Adrenal gland (tissue), 12 donors: Measurements from ENCODE around the gene TP53TG5. TPM values are rescaled to one million over a fixed set of nuclear protein-coding genes. Genes with fewer than 3 reads are reported as not detected.

ENCODE experiments used
- DNase-seq, 7 donors: peaks; one replicate each; pipeline ENCODE4 v3.0.0-alpha.2; 2019 to 2020
- H3K27ac ChIP-seq, 5 donors: fragments of 200-600 bp; sonication (generic) in 4 of 5; 1 replicate in 3 of 5; 2 replicates in 2 of 5; pipeline versions ENCODE4 v1.5.1 to v1.8.0; 2016 to 2020; ENCODE audit warnings: mild to moderate bottlenecking in 1 of 5
- H3K27me3 ChIP-seq: fragments of 200-600 bp; 2 replicates; pipeline ENCODE4 v1.8.0; 2021
- H3K36me3 ChIP-seq, 2 donors: fragments of 200-600 bp; replicated peaks in 1 of 2; 1 replicate in 1 of 2; 2 replicates in 1 of 2; pipeline versions ENCODE4 v1.5.1 to v1.8.0; 2018 to 2022
- H3K4me1 ChIP-seq, 2 donors: fragments of 200-600 bp; replicated peaks in 1 of 2; 1 replicate in 1 of 2; 2 replicates in 1 of 2; pipeline versions ENCODE4 v1.5.1 to v1.8.0; 2018 to 2021
- H3K4me3 ChIP-seq, 4 donors: fragments of 200-600 bp; sonication (generic) in 3 of 4; one replicate each; pipeline ENCODE4 v1.5.1; 2016 to 2018
- H3K9me3 ChIP-seq, 3 donors: fragments of 200-600 bp; sonication (generic) in 1 of 3; replicated peaks in 1 of 3; 1 replicate in 2 of 3; 2 replicates in 1 of 3; pipeline versions ENCODE4 v1.5.1 to v1.8.0; 2016 to 2021
- POLR2A ChIP-seq, 2 donors: fragments of 450-650 bp; IDR thresholded peaks; one replicate each; pipeline ENCODE4 v1.6.1; 2017; ENCODE audit warnings: antibody characterized with exemption in 2 of 2, mild to moderate bottlenecking in 2 of 2, moderate library complexity in 1 of 2
- WGBS, 4 donors: extraction: QIAGEN DNeasy Blood & Tissue Kit in 2 of 4; methylation state at CpG; one replicate each; pipeline versions ENCODE4 v1.1.5 to v1.1.7; 2013 to 2017; 5-methylcytosine and 5-hydroxymethylcytosine counted together
- intact Hi-C, 2 donors: fragments of 100-400 bp; cut with DNase I; formaldehyde crosslinking; loops; one replicate each; pipeline versions ENCODE4 v1.14.1 to v1.15.0; 2022 to 2023
- polyA plus RNA-seq, 3 donors: library from polyadenylated mRNA; stranded (reverse); fragments of 200-250 nt in 2 of 3; fragments of 350-450 nt in 1 of 3; fragmentation: Illumina TruSeq in 1 of 3; extraction: RNeasy Lipid Tissue Mini Kit (QIAGEN cat#74804) in 1 of 3; gene quantifications; one replicate each; pipeline ENCODE4 v1.2.3, GENCODE V29; 2013 to 2014
- total RNA-seq, 9 donors: library from RNA; depleted of rRNA in 4 of 9; stranded (reverse); fragments of >200 nt in 4 of 9; fragments of 120-200 nt in 1 of 9; fragmentation: NEBNext Ultra II Directional in 1 of 9; extraction: Animal tissue kit (Norgen Biotek cat#: 25700) in 1 of 9; gene quantifications; one replicate each; pipeline versions ENCODE4 v1.1.0 to v1.2.4, GENCODE V29; 2013 to 2023
- TF ChIP-seq, protein P1 (sequence below), 6 experiments: fragments of 450-650 bp in 4 of 6; fragments of 200-600 bp in 2 of 6; sonication (generic) in 1 of 6; IDR thresholded peaks; 1 replicate in 5 of 6; 2 replicates in 1 of 6; pipeline versions ENCODE4 v1.5.1 to v1.8.0; 2016 to 2021; ENCODE audit warnings: antibody characterized with exemption in 6 of 6, mild to moderate bottlenecking in 2 of 6, moderate library complexity in 1 of 6
- donor health status: healthy with polysubstance abuse.
- donor health status: Bipolar disorder and iron deficiency.
- donor health status: DM: yes; HTN: yes; CAD: no.
- donor health status: DM: no; HTN: no; CAD: no.
- donor health status: DM: no; HTN: no; CAD: no.
- donor health status: DM: yes; HTN: yes; CAD: no.

The TP53TG5 gene
- total and polyA plus RNA-seq, 12 donors: 0.24 to 0.78 (median 0.49) TPM; not detected in 8

DNA sequence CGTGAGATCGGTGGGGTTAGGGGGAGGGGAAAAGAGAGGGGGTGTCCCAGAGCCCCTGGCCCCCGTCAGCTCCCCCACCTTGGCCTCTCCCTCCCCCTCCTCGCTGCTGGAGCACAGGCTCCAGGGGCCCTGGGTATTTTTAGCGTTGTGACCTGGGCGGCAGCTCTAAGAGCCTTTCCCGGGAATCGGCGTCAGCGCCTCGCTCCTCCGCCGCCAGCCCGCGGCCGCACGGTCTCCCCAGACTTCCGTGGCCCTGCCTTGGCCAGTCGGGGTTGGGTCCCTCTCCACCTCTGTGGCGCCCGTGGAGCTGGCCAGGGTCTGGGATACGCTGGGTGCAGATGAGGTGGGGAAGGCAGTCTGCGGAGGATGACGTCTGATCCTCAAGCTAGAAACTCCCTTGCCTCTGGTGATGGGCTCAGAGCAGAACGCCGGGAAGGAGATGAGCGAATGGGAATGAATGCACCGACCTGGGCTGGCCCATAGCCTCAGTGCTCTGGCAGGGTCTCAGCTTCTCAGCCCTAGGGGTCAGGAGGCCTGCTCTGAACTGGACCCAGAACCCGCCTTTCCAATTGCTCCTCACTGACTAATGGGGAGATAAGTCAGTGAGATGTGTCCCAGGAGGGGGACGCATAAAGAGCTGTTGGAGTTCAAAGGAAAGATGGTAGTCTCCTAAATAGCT lies 29.1 kb upstream of the TP53TG5 start:
- Histone ChIP-seq H3K4me1 (peaks cover 6 to 29% of the 10 kb centered on the region in 2 donors), H3K27ac (peak overlapping the region in 4 of 5 donors; percentile 45 to 90 (median 74)), H3K36me3 (peaks cover 0 to 12% of the 10 kb centered on the region in 2 donors), H3K4me3 (peak overlapping the region; percentile 46 to 83 (median 56)), H3K27me3 (no peaks in the 10 kb centered on the region), H3K9me3 (no peaks in the 10 kb centered on the region)
- intact Hi-C loops: no loop called here
- 14 to 24% (median 17%) methylated on average over 4 to 30 of the region's 30 CpGs for WGBS, 4 donors
- peak; percentile 36 to 61 for TF ChIP-seq POLR2A (IDR thresholded peaks at IDR 0.05)
- TF ChIP-seq, protein P1, sequence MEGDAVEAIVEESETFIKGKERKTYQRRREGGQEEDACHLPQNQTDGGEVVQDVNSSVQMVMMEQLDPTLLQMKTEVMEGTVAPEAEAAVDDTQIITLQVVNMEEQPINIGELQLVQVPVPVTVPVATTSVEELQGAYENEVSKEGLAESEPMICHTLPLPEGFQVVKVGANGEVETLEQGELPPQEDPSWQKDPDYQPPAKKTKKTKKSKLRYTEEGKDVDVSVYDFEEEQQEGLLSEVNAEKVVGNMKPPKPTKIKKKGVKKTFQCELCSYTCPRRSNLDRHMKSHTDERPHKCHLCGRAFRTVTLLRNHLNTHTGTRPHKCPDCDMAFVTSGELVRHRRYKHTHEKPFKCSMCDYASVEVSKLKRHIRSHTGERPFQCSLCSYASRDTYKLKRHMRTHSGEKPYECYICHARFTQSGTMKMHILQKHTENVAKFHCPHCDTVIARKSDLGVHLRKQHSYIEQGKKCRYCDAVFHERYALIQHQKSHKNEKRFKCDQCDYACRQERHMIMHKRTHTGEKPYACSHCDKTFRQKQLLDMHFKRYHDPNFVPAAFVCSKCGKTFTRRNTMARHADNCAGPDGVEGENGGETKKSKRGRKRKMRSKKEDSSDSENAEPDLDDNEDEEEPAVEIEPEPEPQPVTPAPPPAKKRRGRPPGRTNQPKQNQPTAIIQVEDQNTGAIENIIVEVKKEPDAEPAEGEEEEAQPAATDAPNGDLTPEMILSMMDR (IDR thresholded peaks at IDR 0.05): no peak
- peak; percentile 37 to 79 (median 47) for DNase-seq

DNA sequence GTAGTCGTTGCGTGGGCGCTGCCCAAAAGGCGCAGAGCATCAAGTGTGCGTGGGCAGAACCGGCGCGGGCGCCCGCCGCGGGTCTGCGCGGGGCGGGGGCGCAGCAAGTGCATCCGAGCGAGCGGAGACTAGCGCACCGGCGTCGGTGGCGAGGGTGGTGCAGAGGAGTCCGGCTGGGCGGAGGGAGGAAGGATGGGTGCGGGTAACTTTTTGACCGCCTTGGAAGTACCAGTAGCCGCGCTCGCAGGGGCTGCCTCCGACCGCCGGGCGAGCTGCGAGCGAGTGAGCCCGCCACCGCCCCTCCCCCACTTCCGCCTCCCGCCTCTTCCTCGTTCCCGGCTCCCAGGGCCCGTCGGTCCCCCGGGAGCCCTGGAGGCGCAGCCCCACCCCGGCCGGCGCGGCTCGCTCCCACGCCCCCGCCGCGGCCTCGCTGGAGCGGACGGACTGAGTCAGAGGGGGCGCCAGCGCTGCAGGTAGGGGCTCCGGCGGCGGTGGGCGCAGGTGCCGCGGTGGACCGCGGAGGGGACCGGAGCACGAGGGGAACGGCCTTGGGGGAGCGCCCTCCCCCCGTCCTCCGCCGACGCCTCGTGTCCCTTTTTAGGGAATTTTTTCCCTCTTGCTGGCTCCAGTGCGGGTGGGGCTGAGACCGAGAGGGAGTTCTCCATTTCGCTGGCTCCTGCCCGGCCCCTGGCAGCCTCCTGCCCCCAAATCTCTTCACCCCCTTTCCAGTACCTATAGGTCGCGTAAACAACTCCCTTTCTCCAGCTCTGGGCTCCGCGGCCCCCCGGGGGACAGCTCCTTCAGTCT lies 28.3 kb upstream of the TP53TG5 start:
- H3K36me3 ChIP-seq: peaks cover 0 to 12% of the 10 kb centered on the region in 2 donors
- TF ChIP-seq, protein P1 (IDR thresholded peaks at IDR 0.05): no peak
- peak overlapping the region in 4 of 5 donors; percentile 45 to 90 (median 74) for H3K27ac ChIP-seq
- DNase-seq: peak; percentile 44 to 78 (median 70)
- 0 to 1% (median 1%) methylated on average over 8 to 86 of the region's 87 CpGs for WGBS, 4 donors
- H3K4me1 ChIP-seq: peaks cover 6 to 29% of the 10 kb centered on the region in 2 donors
- no peaks in the 10 kb centered on the region for H3K9me3 ChIP-seq
- intact Hi-C loops: no loop called here
- H3K4me3 ChIP-seq: peak overlapping the region; percentile 46 to 83 (median 56)
- no peaks in the 10 kb centered on the region for H3K27me3 ChIP-seq

DNA sequence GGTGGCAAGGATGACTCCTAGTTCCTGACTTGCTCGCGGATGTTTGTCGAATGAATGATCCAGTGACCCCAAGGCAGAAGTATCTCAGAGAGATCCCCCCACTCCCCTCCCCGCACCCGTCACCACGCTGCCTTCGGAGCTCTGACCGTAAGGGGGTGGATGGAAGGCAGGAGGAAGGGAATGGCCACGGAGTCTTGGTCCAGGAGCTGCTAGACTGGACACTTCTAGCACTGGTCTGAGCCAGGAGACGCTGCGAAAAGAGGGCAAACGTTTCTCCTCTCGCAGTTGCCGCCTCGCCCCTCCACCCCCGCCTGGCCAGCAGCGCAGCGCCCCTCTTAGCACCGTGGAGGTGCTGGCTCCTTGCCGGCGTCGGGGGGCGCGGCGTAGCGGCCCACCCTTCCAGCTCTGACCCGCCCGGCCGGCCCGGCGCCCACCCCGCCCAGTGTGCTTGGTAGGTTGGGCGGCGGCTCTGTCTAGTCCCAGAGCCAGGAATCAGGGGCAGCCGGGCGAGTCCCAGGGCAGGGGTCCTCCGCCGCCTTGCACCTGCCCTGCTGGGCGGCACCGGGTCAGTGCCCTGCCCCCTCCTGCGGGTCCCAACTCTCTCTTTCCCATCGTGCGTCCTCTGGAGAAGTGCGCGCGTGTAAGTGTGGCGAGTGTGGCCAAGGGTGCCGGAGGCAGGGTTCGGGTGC lies 27.6 kb upstream of the TP53TG5 start:
- Histone ChIP-seq H3K27ac (peak overlapping the region in 4 of 5 donors; percentile 45 to 90 (median 74)), H3K4me3 (peak overlapping the region; percentile 46 to 83 (median 56)), H3K36me3 (peaks cover 0 to 8% of the 10 kb centered on the region in 2 donors), H3K4me1 (peaks cover 6 to 22% of the 10 kb centered on the region in 2 donors), H3K9me3 (no peaks in the 10 kb centered on the region), H3K27me3 (no peaks in the 10 kb centered on the region)
- no peak for DNase-seq
- intact Hi-C loops: no loop called here
- WGBS, 4 donors: 5 to 10% (median 6%) methylated on average over 12 to 49 of the region's 49 CpGs
- TF ChIP-seq, protein P1 (IDR thresholded peaks at IDR 0.05): no peak
- no peak for TF ChIP-seq POLR2A (IDR thresholded peaks at IDR 0.05)

DNA sequence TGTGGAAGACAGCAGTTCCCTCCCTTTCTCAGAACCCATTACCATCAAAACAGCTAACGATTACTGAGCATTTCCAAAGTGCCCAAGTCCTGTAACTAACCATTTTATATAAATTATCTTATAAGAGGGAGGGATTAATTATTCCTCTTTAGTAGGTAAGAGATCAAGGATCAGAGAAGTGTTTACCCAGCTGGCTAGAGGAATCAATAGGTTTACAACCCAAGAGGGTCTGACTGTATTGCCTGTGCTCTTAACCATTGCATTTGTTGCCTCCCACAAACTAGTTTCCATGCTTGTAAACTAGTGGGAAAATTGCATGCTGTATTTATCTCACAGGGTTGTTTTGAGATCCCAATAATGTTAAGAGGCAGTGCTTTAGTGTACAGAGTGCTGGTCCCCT lies 26.3 kb upstream of the TP53TG5 start:
- no peak overlapping the region for H3K4me3 ChIP-seq
- intact Hi-C loops: no loop called here
- peaks cover 6 to 20% of the 10 kb centered on the region in 2 donors for H3K4me1 ChIP-seq
- peaks cover 0 to 9% (median 0%) of the 10 kb centered on the region in 3 donors for H3K9me3 ChIP-seq
- no peak for DNase-seq
- no peaks in the 10 kb centered on the region for H3K27me3 ChIP-seq
- H3K36me3 ChIP-seq: no peaks in the 10 kb centered on the region
- WGBS, 4 donors: 80 to 92% (median 91%) methylated on average over 1 of the region's 1 CpG
- TF ChIP-seq, protein P1 (IDR thresholded peaks at IDR 0.05): no peak
- TF ChIP-seq POLR2A (IDR thresholded peaks at IDR 0.05): no peak
- H3K27ac ChIP-seq: no peak overlapping the region
